Esophagus (tissue), 2 donors: ENCODE results near the gene BIRC7. TPM values are rescaled to one million over a fixed set of nuclear protein-coding genes. Genes with fewer than 3 reads are reported as not detected.

Experiments used
- H3K27ac ChIP-seq, 2 donors: one replicate each; pipeline ENCODE4 v1.5.1; 2013; ENCODE audit warnings: low read depth in 2 of 2, mild to moderate bottlenecking in 2 of 2, inconsistent platforms in 1 of 2, low read length in 1 of 2, moderate library complexity in 1 of 2
- H3K27me3 ChIP-seq, 2 donors: one replicate each; pipeline ENCODE4 v1.6.1; 2013; ENCODE audit warnings: low read length in 2 of 2, control low read depth in 1 of 2, mild to moderate bottlenecking in 1 of 2; ENCODE audit not compliant: insufficient read depth in 2 of 2, control insufficient read depth in 1 of 2
- H3K36me3 ChIP-seq, 2 donors: one replicate each; pipeline ENCODE4 v1.6.1; 2013; ENCODE audit warnings: low read length in 1 of 2; ENCODE audit not compliant: control insufficient read depth in 2 of 2, insufficient read depth in 2 of 2
- H3K4me1 ChIP-seq, 2 donors: one replicate each; pipeline ENCODE4 v1.6.1; 2013; ENCODE audit warnings: low read length in 1 of 2; ENCODE audit not compliant: control insufficient read depth in 2 of 2, insufficient read depth in 2 of 2
- H3K4me3 ChIP-seq, 2 donors: one replicate each; pipeline ENCODE4 v1.5.1; 2013; ENCODE audit warnings: low read length in 2 of 2, mild to moderate bottlenecking in 2 of 2, low read depth in 1 of 2, moderate library complexity in 1 of 2
- H3K9me3 ChIP-seq, 2 donors: one replicate each; pipeline ENCODE4 v1.6.1; 2013; ENCODE audit warnings: mild to moderate bottlenecking in 2 of 2, low read depth in 1 of 2, low read length in 1 of 2, moderate library complexity in 1 of 2; ENCODE audit not compliant: control insufficient read depth in 2 of 2, insufficient read depth in 1 of 2
- WGBS, 2 donors: extraction: QIAGEN DNeasy Blood & Tissue Kit; methylation state at CpG; one replicate each; pipeline ENCODE4 v1.1.7; 2013; 5-methylcytosine and 5-hydroxymethylcytosine counted together
- polyA plus RNA-seq, 2 donors: library from polyadenylated mRNA; stranded (reverse); fragments of 200-250 nt; gene quantifications; one replicate each; pipeline ENCODE4 v1.2.3, GENCODE V29; 2013
- donor health status: healthy with polysubstance abuse.
- donor health status: Bipolar disorder and iron deficiency.

Gene BIRC7
- polyA plus RNA-seq, 2 donors = 0.04 TPM; not detected in 1

DNA sequence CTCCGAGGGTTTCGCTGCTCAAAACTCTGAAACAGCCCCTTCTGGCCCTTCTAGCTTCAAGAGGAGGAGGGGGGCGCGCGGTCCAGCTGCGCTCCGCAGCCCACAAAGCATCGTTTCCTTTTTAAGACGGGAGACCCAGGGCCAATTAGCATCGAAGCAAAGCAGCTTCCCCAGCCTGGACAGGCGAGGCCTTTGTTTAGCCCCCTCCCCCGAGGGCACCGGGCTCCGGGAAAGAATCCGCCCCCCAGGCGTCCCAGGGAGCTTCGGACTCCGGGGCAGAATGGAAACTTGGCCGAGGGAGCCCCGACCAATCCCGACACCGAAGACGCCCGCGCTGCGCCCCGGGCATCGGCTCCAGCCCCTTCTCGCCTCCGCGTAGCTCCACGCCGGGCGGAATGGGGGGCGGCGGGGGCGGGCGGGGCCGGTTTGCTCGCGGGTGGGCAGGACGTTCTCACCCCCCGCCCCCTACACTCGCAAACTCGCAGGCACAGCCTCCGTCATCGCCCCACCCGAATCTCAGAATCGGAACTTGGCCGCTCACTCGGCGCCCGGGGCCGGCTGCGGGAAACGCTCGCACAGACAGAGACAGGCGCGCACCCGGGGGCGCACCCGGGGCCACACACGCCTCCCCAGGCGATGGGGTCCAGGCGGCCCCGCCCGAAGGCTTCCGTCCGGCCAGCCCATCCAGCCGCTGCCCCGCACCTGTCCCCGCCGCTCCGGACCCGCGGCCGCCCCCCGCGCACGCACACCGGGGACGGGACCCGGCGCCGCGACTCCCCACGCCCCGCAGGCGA is 17.9 kb downstream of the BIRC7 start:
- H3K36me3 ChIP-seq = no peaks in the 10 kb centered on the region
- no peak overlapping the region for H3K27ac ChIP-seq
- H3K4me3 ChIP-seq = peak overlapping the region in 1 of 2 donors; percentile 30
- no peaks in the 10 kb centered on the region for H3K9me3 ChIP-seq
- peaks cover 0 to 20% of the 10 kb centered on the region in 2 donors for H3K27me3 ChIP-seq
- WGBS, 2 donors = 1 to 3% methylated on average over 73 to 89 of the region's 89 CpGs
- H3K4me1 ChIP-seq = peaks cover 4 to 14% of the 10 kb centered on the region in 2 donors

GRCh38 chr20:63254232-63254605 is 18.5 kb downstream of the BIRC7 start, which contains the start of gene NKAIN4:
NKAIN4 (minus strand) TSS chr20:63254463; CDS start chr20:63254450, 13 bp downstream.
- H3K27me3 ChIP-seq = peaks cover 0 to 20% of the 10 kb centered on the region in 2 donors
- H3K4me1 ChIP-seq = peaks cover 4 to 14% of the 10 kb centered on the region in 2 donors
- H3K9me3 ChIP-seq = no peaks in the 10 kb centered on the region
- WGBS, 2 donors = 2% methylated on average over 22 to 45 of the region's 46 CpGs
- H3K4me3 ChIP-seq = peak within 1 kb of the TSS in 1 of 2 donors; percentile 30
- H3K27ac ChIP-seq = no peak within 1 kb of the TSS
- no peaks in the 10 kb centered on the region for H3K36me3 ChIP-seq

- Histone ChIP-seq H3K9me3 (no peaks in the 10 kb centered on the region), H3K4me3 (no peak overlapping the region), H3K4me1 (peaks cover 4 to 14% of the 10 kb centered on the region in 2 donors), H3K27me3 (peaks cover 0 to 20% of the 10 kb centered on the region in 2 donors), H3K27ac (no peak overlapping the region), H3K36me3 (no peaks in the 10 kb centered on the region)
- 16 to 18% methylated on average over 43 to 56 of the region's 56 CpGs for WGBS, 2 donors
Observed at GRCh38 chr20:63254606-63255384, 19.1 kb downstream of the BIRC7 start.

DNA sequence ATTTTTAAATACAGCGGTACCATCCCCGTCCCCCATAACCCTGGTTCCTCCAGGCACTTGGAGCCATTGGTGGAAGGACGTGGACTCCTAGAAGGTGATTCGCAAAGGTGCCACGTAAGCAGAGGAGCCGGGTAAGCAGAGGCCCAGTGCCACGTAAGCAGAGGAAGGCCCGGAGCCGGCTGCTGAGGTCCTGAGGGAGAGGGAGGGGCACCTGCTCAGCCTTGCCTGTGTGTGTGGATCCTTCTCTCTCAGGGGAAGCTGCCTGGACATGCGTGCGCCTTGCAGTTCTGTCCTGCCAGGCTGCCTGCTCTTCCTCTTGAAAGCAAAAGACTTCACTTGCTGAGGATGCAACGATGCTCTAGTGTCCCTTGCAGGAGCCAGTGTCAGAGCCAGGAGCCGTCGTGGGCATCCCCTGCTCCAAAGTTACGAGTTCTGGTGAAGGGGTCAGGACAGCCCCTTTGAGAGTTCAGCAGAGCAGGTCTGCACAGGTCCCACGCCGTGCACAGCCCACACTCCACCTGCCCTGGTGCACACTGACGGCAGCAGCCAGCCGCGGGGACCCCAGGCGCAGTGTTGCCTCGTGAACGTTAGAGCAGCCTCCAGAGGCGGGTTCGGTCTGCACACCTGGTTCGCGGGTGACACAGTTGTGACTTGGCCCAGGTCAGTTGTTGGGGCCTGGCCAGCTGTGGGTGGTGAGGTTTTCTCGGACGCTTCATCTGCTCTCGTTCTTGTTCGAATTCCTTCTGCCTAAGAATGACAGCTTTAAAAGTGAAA is 20.4 kb downstream of the BIRC7 start:
- WGBS, 2 donors = 39 to 40% methylated on average over 31 of the region's 31 CpGs
- Histone ChIP-seq H3K9me3 (no peaks in the 10 kb centered on the region), H3K36me3 (no peaks in the 10 kb centered on the region), H3K27me3 (peaks cover 0 to 20% of the 10 kb centered on the region in 2 donors), H3K4me1 (peaks cover 4 to 14% of the 10 kb centered on the region in 2 donors), H3K4me3 (no peak overlapping the region), H3K27ac (peak overlapping the region in 1 of 2 donors; percentile 27)

DNA sequence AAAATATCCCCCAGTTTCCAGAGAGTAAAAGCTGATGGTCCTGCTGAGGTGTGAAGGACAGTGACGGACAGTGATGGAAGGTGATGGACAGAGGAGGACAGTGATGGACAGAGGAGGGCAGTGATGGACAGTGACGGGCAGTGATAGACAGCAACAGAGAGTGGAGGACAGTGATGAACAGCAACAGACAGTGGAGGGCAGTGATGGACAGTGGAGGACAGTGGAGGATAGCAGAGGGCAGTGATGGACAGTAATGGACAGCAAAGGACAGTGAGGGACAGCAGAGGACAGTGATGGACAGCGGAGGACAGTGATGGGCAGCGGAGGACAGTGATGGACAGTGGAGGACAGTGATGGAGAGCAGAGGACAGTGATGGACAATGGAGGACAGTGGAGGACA is 21.2 kb downstream of the BIRC7 start:
- H3K4me3 ChIP-seq = no peak overlapping the region
- no peaks in the 10 kb centered on the region for H3K36me3 ChIP-seq
- no peak overlapping the region for H3K27ac ChIP-seq
- H3K27me3 ChIP-seq = peaks cover 0 to 18% of the 10 kb centered on the region in 2 donors
- peaks cover 4 to 14% of the 10 kb centered on the region in 2 donors for H3K4me1 ChIP-seq
- WGBS, 2 donors = 89 to 91% methylated on average over 4 of the region's 4 CpGs
- H3K9me3 ChIP-seq = no peaks in the 10 kb centered on the region

- Histone ChIP-seq H3K36me3 (no peaks in the 10 kb centered on the region), H3K27me3 (peaks cover 0 to 16% of the 10 kb centered on the region in 2 donors), H3K4me1 (peaks cover 4 to 14% of the 10 kb centered on the region in 2 donors), H3K27ac (no peak overlapping the region), H3K4me3 (no peak overlapping the region), H3K9me3 (no peaks in the 10 kb centered on the region)
- WGBS, 2 donors = 88 to 90% methylated on average over 11 to 12 of the region's 13 CpGs
Observed at GRCh38 chr20:63257629-63258028, 21.9 kb downstream of the BIRC7 start.

DNA sequence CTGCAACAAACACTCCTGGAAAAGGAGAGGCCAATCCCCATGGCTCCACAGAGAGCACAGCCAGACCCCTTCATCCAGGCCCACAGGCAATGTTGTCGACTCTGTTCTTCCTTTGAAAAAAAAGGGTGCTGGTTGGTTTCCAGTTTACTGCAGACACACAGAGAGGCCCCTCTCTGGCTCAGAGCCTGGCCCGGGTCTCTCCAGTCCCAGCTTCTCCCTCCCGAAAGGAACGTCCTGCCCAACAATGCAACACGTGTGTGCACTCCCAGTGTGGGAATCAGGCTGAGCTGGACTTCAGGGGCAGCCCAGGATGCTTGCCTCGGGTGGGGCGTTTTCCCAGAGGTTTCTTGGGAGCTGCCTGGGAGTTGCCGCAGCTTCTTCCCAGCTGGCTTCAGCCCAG is 23.1 kb downstream of the BIRC7 start:
- Histone ChIP-seq H3K36me3 (no peaks in the 10 kb centered on the region), H3K27me3 (peaks cover 0 to 15% of the 10 kb centered on the region in 2 donors), H3K9me3 (no peaks in the 10 kb centered on the region), H3K4me3 (no peak overlapping the region), H3K4me1 (peaks cover 3 to 10% of the 10 kb centered on the region in 2 donors), H3K27ac (no peak overlapping the region)
- 36 to 38% methylated on average over 8 of the region's 8 CpGs for WGBS, 2 donors

DNA sequence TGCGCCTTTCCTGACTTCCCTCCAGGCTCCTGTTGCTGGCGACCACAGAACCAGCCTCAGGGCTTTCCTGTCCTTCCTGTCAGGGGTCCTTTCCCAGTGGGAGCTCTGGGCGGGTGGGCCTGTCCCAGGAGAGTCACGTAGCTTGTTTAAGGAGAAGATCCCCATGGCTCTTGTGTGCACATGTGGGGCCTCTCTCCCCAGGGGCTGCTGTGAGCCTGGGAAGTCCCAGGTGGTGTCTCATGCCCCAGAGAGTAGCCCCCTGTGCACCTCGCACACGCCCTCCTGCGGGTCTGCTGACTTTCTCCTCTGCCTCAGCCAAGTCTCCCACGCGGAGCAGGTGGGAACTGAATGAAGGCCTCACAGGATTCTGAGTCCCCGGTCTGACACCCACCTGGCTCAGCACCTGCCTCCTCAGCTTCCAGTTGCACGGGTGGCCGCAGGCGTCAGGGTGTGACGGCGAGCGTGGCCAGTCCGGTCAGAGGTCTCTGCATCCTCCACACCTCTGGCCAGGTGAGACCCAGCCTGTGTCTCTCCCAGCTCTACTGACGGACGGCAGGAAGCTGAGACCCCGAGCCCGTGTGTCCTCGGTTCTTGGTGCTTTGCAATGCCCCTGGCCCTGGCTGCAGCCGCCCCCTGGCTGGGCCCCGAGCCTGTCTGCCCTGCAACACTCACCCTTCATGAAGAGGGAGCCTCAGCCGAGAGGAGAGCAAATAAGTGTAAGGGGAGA is 24.2 kb downstream of the BIRC7 start:
- peaks cover 0 to 7% of the 10 kb centered on the region in 2 donors for H3K4me1 ChIP-seq
- H3K27ac ChIP-seq = no peak overlapping the region
- WGBS, 2 donors = 75 to 82% methylated on average over 25 of the region's 25 CpGs
- H3K36me3 ChIP-seq = no peaks in the 10 kb centered on the region
- no peak overlapping the region for H3K4me3 ChIP-seq
- H3K27me3 ChIP-seq = peaks cover 0 to 8% of the 10 kb centered on the region in 2 donors
- H3K9me3 ChIP-seq = no peaks in the 10 kb centered on the region
